GM12878 (cell line): Measurements from ENCODE around the gene IL1RAP. TPM values are rescaled to one million over a fixed set of nuclear protein-coding genes. Genes with fewer than 3 reads are reported as not detected.

Experiments used
- ATAC-seq: fragments of 200-7000 bp; cut with Tn5 transposase; 3 replicates; pipeline ENCODE4 v1.9.1; 2020; ENCODE audit warnings: mild to moderate bottlenecking, moderate library complexity
- BruUV-seq: library from RNA; stranded (reverse); fragments of 400-500 nt; replicated peaks from 2 replicates; lab custom pipeline; 2021; lab: Mats Ljungman, UMichigan
- CTCF ChIA-PET: fragments of 300-600 bp; sonication (Branson Sonifier 250); formaldehyde crosslinking; extraction: SDS; loops from one replicate; lab custom pipeline; 2021; ENCODE audit warnings: inconsistent platforms; lab: Yijun Ruan, JAX
- POLR2A ChIA-PET: fragments of 350-600 bp; formaldehyde crosslinking; extraction: SDS; loops from one replicate; lab custom pipeline; 2021; ENCODE audit warnings: inconsistent platforms; lab: Charles Lee
- RAD21 ChIA-PET: fragments of 300-600 bp; sonication (Branson Sonifier 250); formaldehyde crosslinking; loops from one replicate; lab custom pipeline; 2023; ENCODE audit warnings: antibody characterized with exemption; ENCODE audit not compliant: unreplicated experiment; lab: Charles Lee
- SMC1A ChIA-PET: fragments of 300-600 bp; sonication (Branson Sonifier 250); formaldehyde crosslinking; loops from one replicate; lab custom pipeline; 2023; ENCODE audit not compliant: unreplicated experiment, uncharacterized antibody; lab: Charles Lee
- DNase-seq: peaks from one replicate; pipeline ENCODE4 v3.0.0-alpha.2; 2011; ENCODE audit warnings: low read depth, low spot score
- FAIRE-seq: peaks from 3 replicates; lab custom pipeline; 2011; peaks lifted over from hg19 to GRCh38; lab: Jason Lieb, UNC
- H2AFZ ChIP-seq: 2 replicates; pipeline ENCODE4 v1.6.0; 2011; ENCODE audit warnings: low read depth, low read length, control low read depth; ENCODE audit not compliant: control insufficient read depth
- H3K27ac ChIP-seq: 2 replicates; pipeline ENCODE4 v1.5.1; 2011; ENCODE audit warnings: control low read depth; ENCODE audit not compliant: control insufficient read depth, insufficient read depth
- H3K27me3 ChIP-seq, 2 experiments: replicated peaks in 1 of 2; 2 replicates each; pipeline versions ENCODE4 v1.6.0 to v1.6.1; 2011; ENCODE audit warnings: low read length in 1 of 2; ENCODE audit not compliant: control insufficient read depth in 2 of 2, insufficient read depth in 2 of 2
- H3K36me3 ChIP-seq, 2 experiments: 2 replicates each; pipeline ENCODE4 v1.5.1; 2011; ENCODE audit warnings: low read length in 1 of 2; ENCODE audit not compliant: control insufficient read depth in 2 of 2, insufficient read depth in 2 of 2
- H3K4me1 ChIP-seq: 2 replicates; pipeline ENCODE4 v1.6.1; 2011; ENCODE audit warnings: mild to moderate bottlenecking, low read length, moderate library complexity, mixed read lengths; ENCODE audit not compliant: control insufficient read depth, insufficient read depth
- H3K4me2 ChIP-seq: 2 replicates; pipeline ENCODE4 v1.6.0; 2011; ENCODE audit warnings: control low read depth; ENCODE audit not compliant: control insufficient read depth, insufficient read depth
- H3K4me3 ChIP-seq: fragments of 200-600 bp; sonication (generic); 2 replicates; pipeline ENCODE4 v1.5.1; 2016
- H3K79me2 ChIP-seq: 2 replicates; pipeline ENCODE4 v1.6.0; 2011; ENCODE audit warnings: low read length; ENCODE audit not compliant: control insufficient read depth, insufficient read depth
- H3K9ac ChIP-seq: 2 replicates; pipeline ENCODE4 v1.8.0; 2011; ENCODE audit warnings: low read length, control low read depth, mixed read lengths; ENCODE audit not compliant: control insufficient read depth, insufficient read depth
- H3K9me3 ChIP-seq: replicated peaks from 3 replicates; pipeline ENCODE4 v1.5.1; 2011; ENCODE audit warnings: mild to moderate bottlenecking, low read length; ENCODE audit not compliant: control insufficient read depth, insufficient read depth
- H4K20me1 ChIP-seq: 2 replicates; pipeline ENCODE4 v1.6.0; 2011; ENCODE audit not compliant: control insufficient read depth, insufficient read depth
- BCLAF1 ChIP-seq: fragments of 450-650 bp; IDR thresholded peaks from 2 replicates; pipeline ENCODE4 v1.6.1; 2017; ENCODE audit warnings: antibody characterized with exemption, mild to moderate bottlenecking, moderate library complexity
- CBFB ChIP-seq: IDR thresholded peaks from 2 replicates; pipeline ENCODE4 v1.6.1; 2016; ENCODE audit warnings: antibody characterized with exemption, low read depth
- CEBPB ChIP-seq, 2 experiments: fragments of 150-350 bp in 1 of 2; IDR thresholded peaks; 2 replicates each; pipeline ENCODE4 v1.6.1; 2012 to 2014; ENCODE audit warnings: low read depth in 2 of 2, low read length in 2 of 2, borderline replicate concordance in 1 of 2, inconsistent platforms in 1 of 2
- CHD4 ChIP-seq: fragments of 200-600 bp; sonication (generic); IDR thresholded peaks from 2 replicates; pipeline ENCODE4 v1.6.1; 2016; ENCODE audit warnings: mild to moderate bottlenecking
- CTCF ChIP-seq, 3 experiments: IDR thresholded peaks in 2 of 3; conservative IDR thresholded peaks in 1 of 3; 2 replicates each; pipeline ENCODE4 v1.5.1; 2011; ENCODE audit warnings: low read depth in 3 of 3, low read length in 3 of 3, mild to moderate bottlenecking in 3 of 3, control low read depth in 2 of 3, moderate library complexity in 2 of 3, inconsistent platforms in 1 of 3, mixed read lengths in 1 of 3; ENCODE audit not compliant: control insufficient read depth in 2 of 3, insufficient read depth in 1 of 3; ENCODE audit errors: extremely low read depth in 1 of 3
- HSF1 ChIP-seq: fragments of 150-350 bp; IDR thresholded peaks from 2 replicates; pipeline ENCODE4 v1.6.1; 2014; ENCODE audit warnings: mild to moderate bottlenecking, low read depth, low read length
- IKZF2 ChIP-seq, 2 experiments: fragments of 450-650 bp; IDR thresholded peaks; 2 replicates each; pipeline ENCODE4 v1.6.1; 2017; ENCODE audit warnings: mild to moderate bottlenecking in 2 of 2, moderate library complexity in 2 of 2
- NR2F1 ChIP-seq: fragments of 450-650 bp; conservative IDR thresholded peaks from 2 replicates; pipeline ENCODE4 v1.6.1; 2017; ENCODE audit warnings: mild to moderate bottlenecking
- PAX5 ChIP-seq: IDR thresholded peaks from 2 replicates; pipeline ENCODE4 v1.6.1; 2011; ENCODE audit warnings: low read depth, low read length, borderline replicate concordance
- PML ChIP-seq: IDR thresholded peaks from 2 replicates; pipeline ENCODE4 v1.6.1; 2012; ENCODE audit warnings: low read length, inconsistent platforms
- RFX5 ChIP-seq: IDR thresholded peaks from 2 replicates; pipeline ENCODE4 v1.6.1; 2011; ENCODE audit warnings: low read depth, low read length, improper control_type of control experiment
- SMARCA5 ChIP-seq: fragments of 450-650 bp; IDR thresholded peaks from 2 replicates; pipeline ENCODE4 v1.6.1; 2017; ENCODE audit warnings: mild to moderate bottlenecking
- SREBF2 ChIP-seq: IDR thresholded peaks from 2 replicates; pipeline ENCODE4 v1.6.1; 2012; ENCODE audit warnings: mild to moderate bottlenecking, low read length
- ZBTB40 ChIP-seq: fragments of 450-650 bp; IDR thresholded peaks from 2 replicates; pipeline ENCODE4 v1.6.1; 2016; ENCODE audit warnings: mild to moderate bottlenecking, moderate library complexity, borderline replicate concordance
- ZNF217 ChIP-seq: fragments of 450-650 bp; IDR thresholded peaks from 2 replicates; pipeline ENCODE4 v1.6.1; 2017; ENCODE audit warnings: antibody characterized with exemption, mild to moderate bottlenecking
- WGBS: methylation state at CpG from one replicate; pipeline ENCODE4 v1.1.6; 2016; ENCODE audit warnings: low lambda C conversion rate; ENCODE audit not compliant: insufficient replicate concordance, insufficient coverage; ENCODE audit errors: missing lambda C conversion rate; 5-methylcytosine and 5-hydroxymethylcytosine counted together
- in situ Hi-C: fragments of 300-500 bp; cut with MboI; formaldehyde crosslinking; loops from 9 replicates; pipeline ENCODE4 v1.14.3; 2018; ENCODE audit warnings: mixed read lengths
- intact Hi-C: fragments of 100-400 bp; cut with micrococcal nuclease; formaldehyde crosslinking; loops from one replicate; pipeline ENCODE4 v1.14.2; 2022; ENCODE audit not compliant: unreplicated experiment
- polyA plus RNA-seq, 11 experiments: library from polyadenylated mRNA; depleted of rRNA in 4 of 11; unstranded in 6 of 11; stranded (reverse) in 5 of 11; fragments of >200 nt; fragmentation: Nextera tagmentation in 4 of 11; fragmentation: Illumina TruSeq in 1 of 11; extraction: Ambion mirVana in 4 of 11; extraction: Trizol in 1 of 11; gene quantifications; 1 replicate in 1 of 11; 2 replicates in 10 of 11; pipeline versions ENCODE4 v1.2.1 to v1.2.3, GENCODE V29; 2011 to 2016; ENCODE audit warnings: inconsistent platforms in 2 of 11, missing spikeins in 2 of 11, low read depth in 1 of 11
- total RNA-seq, 4 experiments: library from RNA; depleted of rRNA in 3 of 4; stranded (reverse); fragments of >200 nt in 3 of 4; fragmentation: Illumina TruSeq in 1 of 4; extraction: Trizol in 1 of 4; gene quantifications; 2 replicates each; pipeline versions ENCODE4 v1.2.1 to v1.2.3, GENCODE V29; 2013 to 2021

Gene IL1RAP
- total and polyA plus RNA-seq, 10 of the 15 experiments (the other 5 are each of a cell fraction or from before 2014, with no cell fraction given): 0.17 to 1.0 (median 0.44) TPM; not detected in 1

- TF ChIP-seq CHD4 (no peak), ZBTB40 (no peak), PML (no peak), SREBF2 (no peak), RFX5 (no peak), SMARCA5 (no peak), ZNF217 (no peak), IKZF2 (IDR thresholded peaks at IDR 0.05) (no peak), PAX5 (no peak), NR2F1 (no peak), CBFB (no peak), HSF1 (no peak), CEBPB (IDR thresholded peaks at IDR 0.05; ENCODE audit: borderline replicate concordance in 1 of 2, low read depth in 2 of 2, low read length in 2 of 2) (no peak), BCLAF1 (no peak), CTCF (IDR thresholded peaks at IDR 0.05 in 2 of 3, conservative IDR thresholded peaks at IDR 0.05 in 1 of 3; ENCODE audit: control insufficient read depth in 2 of 3, extremely low read depth in 1 of 3, insufficient read depth in 1 of 3, low read depth in 3 of 3, low read length in 3 of 3) (no peak)
- FAIRE-seq (no peak), DNase-seq (no peak), ATAC-seq (no peak)
- H3K9ac ChIP-seq: no peak overlapping the region
- in situ Hi-C loops (no loop called here), intact Hi-C loops (no loop called here)
- no peaks in the 10 kb centered on the region for H3K36me3 ChIP-seq
- RAD21 ChIA-PET: no interaction called here
- H3K27me3 ChIP-seq: no peaks in the 10 kb centered on the region
- no TSS peak for BruUV-seq
- WGBS: 62% methylated on average over 2 of the region's 2 CpGs
- SMC1A ChIA-PET: no interaction called here
- no peaks in the 10 kb centered on the region for H3K9me3 ChIP-seq
- H3K4me1 ChIP-seq: no peaks in the 10 kb centered on the region
- H3K79me2 ChIP-seq: no peaks in the 10 kb centered on the region
- POLR2A ChIA-PET: no interaction called here
- H2AFZ ChIP-seq: no peak overlapping the region
- no peak overlapping the region for H3K4me3 ChIP-seq
- no peaks in the 10 kb centered on the region for H4K20me1 ChIP-seq
- H3K27ac ChIP-seq: no peak overlapping the region
- H3K4me2 ChIP-seq: no peak overlapping the region
- CTCF ChIA-PET: interaction anchor here (1.6 kb wide), 1 partner anchor 7 kb away, joined by 4 read pairs; no protein-coding TSS in a partner anchor
Measured at GRCh38 chr3:190646996-190647395, 133.1 kb downstream of the IL1RAP start.
